Measurements from ENCODE around the gene MAP2K5. TPM values are rescaled to one million over a fixed set of nuclear protein-coding genes. Genes with fewer than 3 reads are reported as not detected.

MAP2K5 gene
- total and polyA plus RNA-seq, 9 of the 15 experiments (the other 6 are each of a cell fraction or from before 2014, with no cell fraction given) = 0.41 to 16.5 (median 7.5) TPM

DNA sequence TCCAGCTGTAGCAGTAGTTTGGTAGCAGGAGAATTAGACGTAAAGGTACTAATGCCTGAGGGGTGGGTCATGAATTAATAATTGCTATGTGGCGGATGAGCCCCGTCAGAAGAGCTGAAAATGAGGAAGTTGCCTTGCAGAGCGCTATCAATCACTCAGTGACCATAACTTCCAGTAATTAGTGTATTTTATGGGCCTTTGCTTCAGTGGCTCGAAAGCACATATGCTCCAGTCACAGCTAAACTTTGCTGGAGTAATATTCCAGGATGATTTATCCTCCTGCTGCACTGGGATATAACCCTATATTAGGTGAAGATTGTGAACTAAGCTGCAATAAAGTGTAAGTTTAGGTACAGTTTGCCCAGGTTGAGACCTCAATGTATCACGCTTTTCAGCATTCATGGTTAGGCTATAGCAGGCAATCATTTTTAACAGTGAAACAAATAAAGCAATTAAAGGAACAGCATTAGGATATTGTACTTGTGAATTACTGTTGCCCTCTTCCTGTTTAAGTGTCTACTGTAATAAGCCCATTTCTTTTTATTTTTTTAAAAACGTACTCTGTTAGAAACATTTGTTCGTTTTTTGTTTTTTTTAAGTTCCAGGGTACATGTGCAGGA lies 178.2 kb downstream of the MAP2K5 start (continued):
- TF ChIP-seq MTA3 (IDR thresholded peaks at IDR 0.05; ENCODE audit: borderline replicate concordance) = 0 out of 2 replicates have a peak, but pooled peaks have one; percentile 26
- TF ChIP-seq, protein P1, sequence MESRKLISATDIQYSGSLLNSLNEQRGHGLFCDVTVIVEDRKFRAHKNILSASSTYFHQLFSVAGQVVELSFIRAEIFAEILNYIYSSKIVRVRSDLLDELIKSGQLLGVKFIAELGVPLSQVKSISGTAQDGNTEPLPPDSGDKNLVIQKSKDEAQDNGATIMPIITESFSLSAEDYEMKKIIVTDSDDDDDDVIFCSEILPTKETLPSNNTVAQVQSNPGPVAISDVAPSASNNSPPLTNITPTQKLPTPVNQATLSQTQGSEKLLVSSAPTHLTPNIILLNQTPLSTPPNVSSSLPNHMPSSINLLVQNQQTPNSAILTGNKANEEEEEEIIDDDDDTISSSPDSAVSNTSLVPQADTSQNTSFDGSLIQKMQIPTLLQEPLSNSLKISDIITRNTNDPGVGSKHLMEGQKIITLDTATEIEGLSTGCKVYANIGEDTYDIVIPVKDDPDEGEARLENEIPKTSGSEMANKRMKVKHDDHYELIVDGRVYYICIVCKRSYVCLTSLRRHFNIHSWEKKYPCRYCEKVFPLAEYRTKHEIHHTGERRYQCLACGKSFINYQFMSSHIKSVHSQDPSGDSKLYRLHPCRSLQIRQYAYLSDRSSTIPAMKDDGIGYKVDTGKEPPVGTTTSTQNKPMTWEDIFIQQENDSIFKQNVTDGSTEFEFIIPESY (CRISPR knock-in tag; IDR thresholded peaks at IDR 0.05) = peak; percentile 61
- no peak for TF ChIP-seq DDX20 (tag; IDR thresholded peaks at IDR 0.05; ENCODE audit: low read depth)
- TF ChIP-seq GTF2F1 (IDR thresholded peaks at IDR 0.05; ENCODE audit: low read depth, low read length) = no peak
- TF ChIP-seq, protein P2, sequence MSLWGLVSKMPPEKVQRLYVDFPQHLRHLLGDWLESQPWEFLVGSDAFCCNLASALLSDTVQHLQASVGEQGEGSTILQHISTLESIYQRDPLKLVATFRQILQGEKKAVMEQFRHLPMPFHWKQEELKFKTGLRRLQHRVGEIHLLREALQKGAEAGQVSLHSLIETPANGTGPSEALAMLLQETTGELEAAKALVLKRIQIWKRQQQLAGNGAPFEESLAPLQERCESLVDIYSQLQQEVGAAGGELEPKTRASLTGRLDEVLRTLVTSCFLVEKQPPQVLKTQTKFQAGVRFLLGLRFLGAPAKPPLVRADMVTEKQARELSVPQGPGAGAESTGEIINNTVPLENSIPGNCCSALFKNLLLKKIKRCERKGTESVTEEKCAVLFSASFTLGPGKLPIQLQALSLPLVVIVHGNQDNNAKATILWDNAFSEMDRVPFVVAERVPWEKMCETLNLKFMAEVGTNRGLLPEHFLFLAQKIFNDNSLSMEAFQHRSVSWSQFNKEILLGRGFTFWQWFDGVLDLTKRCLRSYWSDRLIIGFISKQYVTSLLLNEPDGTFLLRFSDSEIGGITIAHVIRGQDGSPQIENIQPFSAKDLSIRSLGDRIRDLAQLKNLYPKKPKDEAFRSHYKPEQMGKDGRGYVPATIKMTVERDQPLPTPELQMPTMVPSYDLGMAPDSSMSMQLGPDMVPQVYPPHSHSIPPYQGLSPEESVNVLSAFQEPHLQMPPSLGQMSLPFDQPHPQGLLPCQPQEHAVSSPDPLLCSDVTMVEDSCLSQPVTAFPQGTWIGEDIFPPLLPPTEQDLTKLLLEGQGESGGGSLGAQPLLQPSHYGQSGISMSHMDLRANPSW (CRISPR knock-in tag; IDR thresholded peaks at IDR 0.05) = no peak
- no peak for TF ChIP-seq HNRNPLL (IDR thresholded peaks at IDR 0.05; ENCODE audit: low read depth, low read length, poor library complexity, severe bottlenecking)
- TF ChIP-seq SREBF2 (CRISPR knock-in tag; IDR thresholded peaks at IDR 0.05) = no peak
- TF ChIP-seq MED1 (CRISPR knock-in tag; IDR thresholded peaks at IDR 0.05; ENCODE audit: borderline replicate concordance) = no peak
- TF ChIP-seq KDM2B (CRISPR knock-in tag; IDR thresholded peaks at IDR 0.05) = no peak
- TF ChIP-seq HOXB6 (CRISPR knock-in tag; IDR thresholded peaks at IDR 0.05; ENCODE audit: borderline replicate concordance) = no peak
- TF ChIP-seq, protein P3, sequence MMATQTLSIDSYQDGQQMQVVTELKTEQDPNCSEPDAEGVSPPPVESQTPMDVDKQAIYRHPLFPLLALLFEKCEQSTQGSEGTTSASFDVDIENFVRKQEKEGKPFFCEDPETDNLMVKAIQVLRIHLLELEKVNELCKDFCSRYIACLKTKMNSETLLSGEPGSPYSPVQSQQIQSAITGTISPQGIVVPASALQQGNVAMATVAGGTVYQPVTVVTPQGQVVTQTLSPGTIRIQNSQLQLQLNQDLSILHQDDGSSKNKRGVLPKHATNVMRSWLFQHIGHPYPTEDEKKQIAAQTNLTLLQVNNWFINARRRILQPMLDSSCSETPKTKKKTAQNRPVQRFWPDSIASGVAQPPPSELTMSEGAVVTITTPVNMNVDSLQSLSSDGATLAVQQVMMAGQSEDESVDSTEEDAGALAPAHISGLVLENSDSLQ (IDR thresholded peaks at IDR 0.05) = peak; percentile 92
- no peak for TF ChIP-seq ZNF586 (CRISPR knock-in tag; conservative IDR thresholded peaks at IDR 0.05)
- no peak for TF ChIP-seq ZNF766 (CRISPR knock-in tag; conservative IDR thresholded peaks at IDR 0.05)
- TF ChIP-seq, protein P4, sequence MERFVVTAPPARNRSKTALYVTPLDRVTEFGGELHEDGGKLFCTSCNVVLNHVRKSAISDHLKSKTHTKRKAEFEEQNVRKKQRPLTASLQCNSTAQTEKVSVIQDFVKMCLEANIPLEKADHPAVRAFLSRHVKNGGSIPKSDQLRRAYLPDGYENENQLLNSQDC (CRISPR knock-in tag; IDR thresholded peaks at IDR 0.05) = no peak
- no peak for TF ChIP-seq CBFA2T2 (conservative IDR thresholded peaks at IDR 0.05)
- TF ChIP-seq, protein P5, sequence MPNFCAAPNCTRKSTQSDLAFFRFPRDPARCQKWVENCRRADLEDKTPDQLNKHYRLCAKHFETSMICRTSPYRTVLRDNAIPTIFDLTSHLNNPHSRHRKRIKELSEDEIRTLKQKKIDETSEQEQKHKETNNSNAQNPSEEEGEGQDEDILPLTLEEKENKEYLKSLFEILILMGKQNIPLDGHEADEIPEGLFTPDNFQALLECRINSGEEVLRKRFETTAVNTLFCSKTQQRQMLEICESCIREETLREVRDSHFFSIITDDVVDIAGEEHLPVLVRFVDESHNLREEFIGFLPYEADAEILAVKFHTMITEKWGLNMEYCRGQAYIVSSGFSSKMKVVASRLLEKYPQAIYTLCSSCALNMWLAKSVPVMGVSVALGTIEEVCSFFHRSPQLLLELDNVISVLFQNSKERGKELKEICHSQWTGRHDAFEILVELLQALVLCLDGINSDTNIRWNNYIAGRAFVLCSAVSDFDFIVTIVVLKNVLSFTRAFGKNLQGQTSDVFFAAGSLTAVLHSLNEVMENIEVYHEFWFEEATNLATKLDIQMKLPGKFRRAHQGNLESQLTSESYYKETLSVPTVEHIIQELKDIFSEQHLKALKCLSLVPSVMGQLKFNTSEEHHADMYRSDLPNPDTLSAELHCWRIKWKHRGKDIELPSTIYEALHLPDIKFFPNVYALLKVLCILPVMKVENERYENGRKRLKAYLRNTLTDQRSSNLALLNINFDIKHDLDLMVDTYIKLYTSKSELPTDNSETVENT (CRISPR knock-in tag; IDR thresholded peaks at IDR 0.05) = no peak
- TF ChIP-seq CEBPG (CRISPR knock-in tag; IDR thresholded peaks at IDR 0.05) = no peak
- 0 out of 4 replicates have a peak, but pooled peaks of 1 of the 2 experiments have one; percentile 8 for TF ChIP-seq CEBPG (tag; conservative IDR thresholded peaks at IDR 0.05 in 1 of 2, IDR thresholded peaks at IDR 0.05 in 1 of 2)
- TF ChIP-seq ETV1 (tag; conservative IDR thresholded peaks at IDR 0.05; ENCODE audit: low read depth) = peak; percentile 19; the same call in 1 of the 2 replicates
- no peak for TF ChIP-seq PURB (CRISPR knock-in tag; IDR thresholded peaks at IDR 0.05; ENCODE audit: low read depth)
